GM21367 (cell line): Measurements from ENCODE around the gene ACP1.
"Not testable (repeated sequence)": the region's sequence is repeated elsewhere in the genome, so short reads cannot be mapped to it uniquely, and the experiment has no call there.

Experiments
- ATAC-seq: cut with Tn5 transposase; IDR thresholded peaks from one replicate; pipeline ENCODE4 v1.9.1; 2021; ENCODE audit not compliant: unreplicated experiment

The ACP1 gene

GRCh38 chr2:309148-309953, 44.6 kb downstream of the ACP1 start:
- ATAC-seq: no peak

DNA sequence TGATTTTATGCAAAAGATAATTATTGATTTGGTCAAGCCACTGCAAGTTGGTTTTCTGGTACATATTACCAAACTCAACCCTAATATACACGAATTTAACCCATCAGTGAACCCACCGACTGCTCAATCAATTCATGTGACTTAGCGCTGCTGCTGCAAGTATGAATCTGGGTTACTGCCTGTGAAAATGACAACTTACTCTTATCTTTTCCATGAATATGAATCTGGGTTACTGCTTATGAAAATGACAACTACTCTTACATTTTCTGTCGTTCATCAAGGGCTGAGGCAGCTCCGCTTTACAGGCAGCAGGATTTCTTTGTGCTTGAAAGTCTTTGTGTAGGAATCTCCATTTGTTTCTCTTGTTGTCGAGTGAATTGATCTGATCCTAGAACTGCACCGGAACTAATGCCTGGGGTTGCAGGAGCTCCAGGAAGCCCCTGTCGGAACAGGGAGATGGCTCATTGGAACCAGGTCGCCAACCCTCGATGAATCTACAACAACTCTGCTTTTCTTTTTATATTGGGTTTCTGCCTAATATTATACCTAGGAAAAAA, 45.3 kb downstream of the ACP1 start:
- no peak for ATAC-seq

GRCh38 chr2:310994-311393, 46.2 kb downstream of the ACP1 start:
- ATAC-seq: no peak

GRCh38 chr2:313991-314390, 49.2 kb downstream of the ACP1 start:
- ATAC-seq: no peak

DNA sequence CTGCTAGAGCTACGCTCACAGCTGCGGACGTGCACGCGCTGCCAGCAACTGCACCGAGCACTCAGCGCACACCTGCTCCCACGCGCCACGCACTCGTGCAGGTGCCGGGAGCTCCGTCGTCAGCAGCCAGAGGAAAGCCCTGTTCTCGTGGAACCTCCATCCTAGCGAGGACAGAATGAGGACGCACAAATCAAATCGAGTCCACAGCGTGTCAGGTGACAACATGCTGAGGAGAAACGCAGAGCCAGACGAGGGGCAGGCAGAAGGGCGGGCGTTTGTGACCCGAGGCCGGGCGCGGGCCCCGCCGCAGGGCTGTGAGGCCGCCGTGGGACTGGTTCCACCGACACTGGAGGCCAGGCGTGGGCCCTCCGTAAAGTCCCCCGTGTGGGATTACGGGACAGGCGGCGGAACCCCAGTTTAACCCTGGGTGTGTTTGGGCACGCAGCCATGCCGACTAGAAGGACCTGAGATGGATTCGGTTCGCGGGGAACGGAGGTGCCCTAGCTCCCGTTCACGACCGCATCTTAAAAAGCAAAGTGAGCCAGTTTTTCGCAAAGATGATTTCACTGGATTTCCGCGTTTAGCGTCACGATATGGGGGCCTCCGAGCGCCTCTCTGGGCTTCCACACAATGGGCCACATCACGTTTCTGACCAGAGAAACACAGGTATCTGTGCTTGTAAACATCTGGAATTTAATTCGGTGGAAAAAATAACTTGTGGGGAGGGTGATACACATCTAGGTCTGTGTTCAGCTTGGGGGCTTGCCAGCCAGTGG, 50.0 kb downstream of the ACP1 start:
- ATAC-seq: no peak

- ATAC-seq: not testable (repeated sequence)
Observed at GRCh38 chr2:315925-316324, 51.2 kb downstream of the ACP1 start.

GRCh38 chr2:316381-316780, 51.6 kb downstream of the ACP1 start:
- no peak for ATAC-seq

GRCh38 chr2:317501-318424, 53.0 kb downstream of the ACP1 start:
- no peak for ATAC-seq

DNA sequence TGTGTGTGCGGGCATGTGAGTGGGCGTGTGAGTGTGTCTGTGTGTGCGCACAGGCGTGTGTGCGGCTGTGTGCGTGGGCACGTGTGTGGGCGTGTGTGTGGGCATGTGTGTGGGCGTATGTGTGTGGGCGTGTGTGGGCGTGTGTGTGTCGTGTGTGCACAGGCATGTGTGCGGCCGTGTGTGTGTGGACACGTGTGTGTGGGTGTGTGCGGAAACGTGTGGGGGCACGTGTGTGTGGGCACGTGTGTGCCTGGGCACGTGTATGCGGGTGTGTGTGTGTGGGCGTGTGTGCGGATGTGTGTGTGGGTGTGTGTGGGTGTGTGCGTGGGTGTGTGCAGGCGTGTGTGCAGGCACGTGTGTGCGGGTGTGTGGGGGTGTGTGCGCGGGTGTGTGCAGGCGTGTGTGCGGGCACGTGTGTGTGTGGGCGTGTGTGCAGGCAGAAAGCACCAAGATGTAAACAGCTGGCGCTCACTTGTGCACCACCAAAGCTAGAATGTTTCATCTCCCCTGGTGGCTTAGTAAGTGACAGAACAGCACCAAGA, 54.4 kb downstream of the ACP1 start:
- no peak for ATAC-seq

DNA sequence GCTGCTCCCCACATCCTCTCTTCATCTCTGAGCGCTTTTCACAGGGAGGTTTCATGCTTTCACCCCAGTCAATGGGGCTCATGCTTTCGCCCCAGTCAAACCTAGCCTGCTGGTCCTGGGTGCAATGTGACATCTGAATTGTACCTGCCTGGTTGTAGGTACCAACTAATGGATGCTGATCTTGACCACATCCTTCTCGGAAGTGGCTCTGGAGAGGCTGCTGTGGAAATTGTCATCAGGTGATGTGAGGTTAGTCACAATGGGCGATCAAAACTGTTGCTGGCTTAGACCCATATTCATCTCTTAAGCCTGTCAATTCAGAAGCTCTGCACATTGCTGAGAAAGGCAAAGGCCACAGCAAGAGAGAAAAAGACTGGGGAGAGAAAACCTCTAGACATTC, 55.8 kb downstream of the ACP1 start:
- no peak for ATAC-seq

GRCh38 chr2:322326-322725, 57.6 kb downstream of the ACP1 start:
- ATAC-seq: no peak

DNA sequence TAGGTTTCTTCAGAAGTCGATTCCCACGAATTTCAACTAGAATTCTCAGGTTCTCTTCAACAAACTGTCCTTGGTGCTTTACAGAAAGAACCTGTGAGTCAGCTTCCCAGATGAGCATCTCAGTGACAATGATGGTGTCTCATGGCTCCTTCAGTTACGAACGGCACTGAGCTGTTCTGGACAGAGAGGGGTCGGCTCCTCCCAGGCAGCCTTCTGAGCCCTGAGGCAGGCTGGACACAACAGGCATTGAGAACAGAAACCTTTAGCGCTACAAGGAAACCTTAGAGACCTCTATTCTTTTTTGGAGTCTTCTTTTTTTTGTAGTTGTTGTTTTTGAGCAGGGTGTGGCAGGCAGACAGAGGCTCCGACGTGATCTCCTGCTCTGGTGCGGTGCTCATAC, 58.3 kb downstream of the ACP1 start:
- no peak for ATAC-seq
